WTC11 (cell line): Measurements from ENCODE around the gene SMARCD3. TPM values are rescaled to one million over a fixed set of nuclear protein-coding genes. Genes with fewer than 3 reads are reported as not detected.

Experiments
- ATAC-seq: fragments of 200-7000 bp; cut with Tn5 transposase; 2 replicates; pipeline ENCODE4 v1.10.0; 2021; ENCODE audit warnings: mild to moderate bottlenecking, moderate library complexity
- CTCF ChIA-PET: fragments of 300-600 bp; sonication (Branson Sonifier 250); formaldehyde crosslinking; loops from one replicate; lab custom pipeline; 2021; ENCODE audit warnings: antibody characterized with exemption; lab: Charles Lee
- POLR2A ChIA-PET: fragments of 350-600 bp; sonication (Branson Sonifier 250); formaldehyde crosslinking; loops from one replicate; lab custom pipeline; 2021; ENCODE audit warnings: antibody characterized with exemption; lab: Charles Lee
- DNase-seq: peaks from one replicate; pipeline ENCODE4 v3.0.0; 2021; ENCODE audit warnings: low spot score
- H3K27ac Mint-ChIP-seq: 2 replicates; pipeline ENCODE4 v1.8.0; 2021; ENCODE audit warnings: mixed read lengths
- H3K27me3 Mint-ChIP-seq: 2 replicates; pipeline ENCODE4 v1.8.0; 2021; ENCODE audit warnings: low read depth, mild to moderate bottlenecking, moderate library complexity, mixed read lengths
- H3K36me3 Mint-ChIP-seq: 2 replicates; pipeline ENCODE4 v1.8.0; 2021; ENCODE audit warnings: mixed read lengths
- H3K4me1 Mint-ChIP-seq: 2 replicates; pipeline ENCODE4 v1.8.0; 2022; ENCODE audit warnings: mixed read lengths
- H3K4me3 Mint-ChIP-seq: 2 replicates; pipeline ENCODE4 v1.8.0; 2021; ENCODE audit warnings: mild to moderate bottlenecking, moderate library complexity, mixed read lengths
- H3K9me3 Mint-ChIP-seq: 2 replicates; pipeline ENCODE4 v1.8.0; 2021; ENCODE audit warnings: mixed read lengths
- CREB1 ChIP-seq: sonication (generic); formaldehyde crosslinking; IDR thresholded peaks from 2 replicates; pipeline ENCODE4 v1.8.0; 2023; ENCODE audit warnings: mild to moderate bottlenecking, missing genetic modification reagents
- EMX1 ChIP-seq: fragments of 250-450 bp; sonication (Bioruptor Pico); IDR thresholded peaks from 2 replicates; pipeline ENCODE4 v1.8.0; 2021; ENCODE audit warnings: mild to moderate bottlenecking
- FOXK1 ChIP-seq: sonication (generic); formaldehyde crosslinking; IDR thresholded peaks from 2 replicates; pipeline ENCODE4 v1.8.0; 2022; ENCODE audit warnings: mild to moderate bottlenecking, moderate library complexity, missing genetic modification reagents
- FOXP4 ChIP-seq: sonication (generic); formaldehyde crosslinking; IDR thresholded peaks from 2 replicates; pipeline ENCODE4 v1.8.0; 2022; ENCODE audit warnings: mild to moderate bottlenecking, missing genetic modification reagents
- GRHL2 ChIP-seq: fragments of 250-450 bp; sonication (Bioruptor Pico); IDR thresholded peaks from 2 replicates; pipeline ENCODE4 v1.8.0; 2022; ENCODE audit warnings: mild to moderate bottlenecking, moderate library complexity; ENCODE audit not compliant: insufficient replicate concordance, severe bottlenecking
- IRF1 ChIP-seq: sonication (generic); formaldehyde crosslinking; IDR thresholded peaks from 2 replicates; pipeline ENCODE4 v1.8.0; 2023; ENCODE audit warnings: missing genetic modification reagents
- JAZF1 ChIP-seq: fragments of 250-450 bp; sonication (Bioruptor Pico); IDR thresholded peaks from 2 replicates; pipeline ENCODE4 v1.9.0; 2021; ENCODE audit warnings: moderate library complexity, mild to moderate bottlenecking, inconsistent platforms
- KAT7 ChIP-seq: sonication (generic); formaldehyde crosslinking; IDR thresholded peaks from 2 replicates; pipeline ENCODE4 v1.8.1; 2023; ENCODE audit warnings: missing genetic modification reagents, mild to moderate bottlenecking, borderline replicate concordance
- MAX ChIP-seq: sonication (generic); formaldehyde crosslinking; IDR thresholded peaks from 2 replicates; pipeline ENCODE4 v1.8.0; 2022; ENCODE audit warnings: mild to moderate bottlenecking, missing genetic modification reagents
- NFYB ChIP-seq: sonication (generic); formaldehyde crosslinking; conservative IDR thresholded peaks from 2 replicates; pipeline ENCODE4 v1.8.0; 2022; ENCODE audit warnings: low read depth, missing genetic modification reagents
- NR1H2 ChIP-seq: sonication (generic); formaldehyde crosslinking; IDR thresholded peaks from 2 replicates; pipeline ENCODE4 v1.9.0; 2021; ENCODE audit warnings: mild to moderate bottlenecking, moderate library complexity, missing genetic modification reagents
- SMAD3 ChIP-seq: sonication (generic); formaldehyde crosslinking; IDR thresholded peaks from 2 replicates; pipeline ENCODE4 v1.8.0; 2022; ENCODE audit warnings: missing genetic modification reagents, mild to moderate bottlenecking, borderline replicate concordance
- SOX15 ChIP-seq: fragments of 250-450 bp; sonication (Bioruptor Pico); IDR thresholded peaks from 2 replicates; pipeline ENCODE4 v1.9.0; 2021; ENCODE audit warnings: mild to moderate bottlenecking
- TEAD1 ChIP-seq: sonication (generic); formaldehyde crosslinking; IDR thresholded peaks from 2 replicates; pipeline ENCODE4 v1.8.0; 2022; ENCODE audit warnings: mild to moderate bottlenecking, missing genetic modification reagents
- TEAD4 ChIP-seq: sonication (generic); formaldehyde crosslinking; IDR thresholded peaks from 2 replicates; pipeline ENCODE4 v1.8.0; 2022; ENCODE audit warnings: mild to moderate bottlenecking, missing genetic modification reagents
- ZBTB21 ChIP-seq: sonication (generic); formaldehyde crosslinking; IDR thresholded peaks from 2 replicates; pipeline ENCODE4 v1.8.1; 2023; ENCODE audit warnings: mild to moderate bottlenecking, missing genetic modification reagents, borderline replicate concordance
- ZNF219 ChIP-seq: sonication (generic); formaldehyde crosslinking; IDR thresholded peaks from 2 replicates; pipeline ENCODE4 v1.8.0; 2023; ENCODE audit warnings: missing genetic modification reagents, mild to moderate bottlenecking, borderline replicate concordance
- total RNA-seq: library from RNA; stranded (reverse); gene quantifications from 3 replicates; pipeline ENCODE4 v1.2.3, GENCODE V29; 2021
- TF ChIP-seq, protein P1 (sequence below): sonication (generic); formaldehyde crosslinking; conservative IDR thresholded peaks from 2 replicates; pipeline ENCODE4 v1.8.1; 2022; ENCODE audit warnings: mild to moderate bottlenecking, missing genetic modification reagents
- TF ChIP-seq, protein P2 (sequence below): sonication (generic); formaldehyde crosslinking; IDR thresholded peaks from 2 replicates; pipeline ENCODE4 v1.8.1; 2023; ENCODE audit warnings: mild to moderate bottlenecking, missing genetic modification reagents, moderate library complexity
- TF ChIP-seq, protein P3 (sequence below): fragments of 250-450 bp; sonication (Bioruptor Pico); IDR thresholded peaks from 2 replicates; pipeline ENCODE4 v1.8.0; 2021; ENCODE audit warnings: mild to moderate bottlenecking
- TF ChIP-seq, protein P4 (sequence below): sonication (generic); formaldehyde crosslinking; IDR thresholded peaks from 2 replicates; pipeline ENCODE4 v1.8.1; 2023; ENCODE audit warnings: mild to moderate bottlenecking, missing genetic modification reagents

Gene SMARCD3
- total RNA-seq, 1 experiment from 2014 or later, result 5.9 TPM

GRCh38 chr7:151278949-151279348, 30.5 kb upstream of the SMARCD3 start:
- CTCF ChIA-PET, result interaction anchor here (2.4 kb wide), 1 partner anchor 35 kb away, joined by 16 read pairs; no protein-coding TSS in a partner anchor
- Mint-ChIP-seq H3K27ac (no peak overlapping the region), H3K36me3 (no peaks in the 10 kb centered on the region), H3K9me3 (no peaks in the 10 kb centered on the region), H3K27me3 (peaks cover 47% of the 10 kb centered on the region)
- POLR2A ChIA-PET, result no interaction called here
- DNase-seq (no peak), ATAC-seq (no peak)
- TF ChIP-seq SMAD3 (CRISPR knock-in tag), result no peak
- TF ChIP-seq TEAD1 (CRISPR knock-in tag), result no peak
- TF ChIP-seq, protein P1, sequence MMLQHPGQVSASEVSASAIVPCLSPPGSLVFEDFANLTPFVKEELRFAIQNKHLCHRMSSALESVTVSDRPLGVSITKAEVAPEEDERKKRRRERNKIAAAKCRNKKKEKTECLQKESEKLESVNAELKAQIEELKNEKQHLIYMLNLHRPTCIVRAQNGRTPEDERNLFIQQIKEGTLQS (CRISPR knock-in tag), result no peak
- no peak for TF ChIP-seq ZNF219 (CRISPR knock-in tag)
- TF ChIP-seq, protein P2, sequence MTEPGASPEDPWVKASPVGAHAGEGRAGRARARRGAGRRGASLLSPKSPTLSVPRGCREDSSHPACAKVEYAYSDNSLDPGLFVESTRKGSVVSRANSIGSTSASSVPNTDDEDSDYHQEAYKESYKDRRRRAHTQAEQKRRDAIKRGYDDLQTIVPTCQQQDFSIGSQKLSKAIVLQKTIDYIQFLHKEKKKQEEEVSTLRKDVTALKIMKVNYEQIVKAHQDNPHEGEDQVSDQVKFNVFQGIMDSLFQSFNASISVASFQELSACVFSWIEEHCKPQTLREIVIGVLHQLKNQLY (CRISPR knock-in tag), result no peak
- TF ChIP-seq, protein P3, sequence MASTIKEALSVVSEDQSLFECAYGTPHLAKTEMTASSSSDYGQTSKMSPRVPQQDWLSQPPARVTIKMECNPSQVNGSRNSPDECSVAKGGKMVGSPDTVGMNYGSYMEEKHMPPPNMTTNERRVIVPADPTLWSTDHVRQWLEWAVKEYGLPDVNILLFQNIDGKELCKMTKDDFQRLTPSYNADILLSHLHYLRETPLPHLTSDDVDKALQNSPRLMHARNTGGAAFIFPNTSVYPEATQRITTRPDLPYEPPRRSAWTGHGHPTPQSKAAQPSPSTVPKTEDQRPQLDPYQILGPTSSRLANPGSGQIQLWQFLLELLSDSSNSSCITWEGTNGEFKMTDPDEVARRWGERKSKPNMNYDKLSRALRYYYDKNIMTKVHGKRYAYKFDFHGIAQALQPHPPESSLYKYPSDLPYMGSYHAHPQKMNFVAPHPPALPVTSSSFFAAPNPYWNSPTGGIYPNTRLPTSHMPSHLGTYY (CRISPR knock-in tag), result no peak
- TF ChIP-seq, all 79 proteins: peak for 0
- Mint-ChIP-seq H3K4me1 (peaks cover 31% of the 10 kb centered on the region), H3K4me3 (no peak overlapping the region)

GRCh38 chr7:151277631-151278030, 29.1 kb upstream of the SMARCD3 start:
- Mint-ChIP-seq H3K4me3 (peak overlapping the region; percentile 58), H3K27me3 (peaks cover 44% of the 10 kb centered on the region), H3K9me3 (no peaks in the 10 kb centered on the region), H3K27ac (no peak overlapping the region), H3K4me1 (peaks cover 31% of the 10 kb centered on the region), H3K36me3 (no peaks in the 10 kb centered on the region)
- ChIA-PET POLR2A (interaction anchor here (1.4 kb wide), 1 partner anchor 25 kb away, joined by 7 read pairs; no protein-coding TSS in a partner anchor), CTCF (interaction anchor here (1.0 to 2.4 kb wide), 9 partner anchors 9 to 73 kb away, joined by 3 to 16 read pairs (median 4); no protein-coding TSS in a partner anchor)
- no peak for DNase-seq
- TF ChIP-seq ZBTB21 (CRISPR knock-in tag) (no peak), TEAD4 (CRISPR knock-in tag) (no peak), NFYB (CRISPR knock-in tag) (no peak), EMX1 (CRISPR knock-in tag) (no peak)
- ATAC-seq, result no peak; the same call in 1 of the 2 replicates

DNA sequence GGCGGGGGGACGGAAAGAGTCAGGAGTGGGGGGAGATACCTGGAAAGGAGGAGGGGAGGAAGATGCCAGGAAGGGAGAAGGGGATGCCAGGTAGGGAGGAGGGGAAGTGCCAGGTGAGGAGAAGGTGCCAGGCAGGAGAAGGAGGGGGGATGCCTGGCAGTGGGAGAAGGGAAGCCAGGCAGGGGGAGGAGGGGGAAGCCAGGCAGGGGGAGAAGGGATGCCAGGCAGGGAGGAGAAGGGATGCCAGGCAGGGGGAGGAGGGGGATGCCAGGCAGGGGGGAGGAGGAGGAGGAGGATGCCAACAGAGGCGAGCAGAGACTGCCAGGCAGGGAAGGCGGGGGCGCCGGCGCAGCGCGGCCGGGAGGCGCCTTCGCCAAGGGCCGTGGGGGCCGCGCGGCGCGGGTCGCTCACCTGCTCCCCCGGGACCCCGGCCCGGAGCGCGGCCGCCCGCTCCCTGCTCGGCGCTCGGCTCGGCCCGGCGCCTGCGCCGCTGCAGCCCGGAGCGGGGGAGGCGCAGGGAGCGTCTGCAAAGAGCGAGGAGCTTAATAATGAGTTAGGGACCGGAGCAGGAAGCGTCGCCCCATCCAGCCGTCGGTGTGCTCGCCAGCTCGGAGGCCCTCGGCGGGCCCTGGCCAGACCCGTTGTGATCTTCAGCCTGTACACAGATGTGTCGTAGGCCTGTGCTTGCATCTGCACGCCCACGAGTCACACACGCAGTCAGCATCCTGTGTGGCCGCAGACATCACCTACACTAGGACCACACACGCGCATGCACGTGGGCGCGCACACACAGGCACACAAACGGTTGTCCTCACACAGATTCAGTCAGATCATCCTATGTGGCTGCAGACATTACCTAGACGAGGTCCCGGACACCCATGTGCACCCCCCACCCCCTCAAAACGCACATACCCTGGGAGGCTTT, 28.4 kb upstream of the SMARCD3 start:
- Mint-ChIP-seq H3K4me1 (peaks cover 28% of the 10 kb centered on the region), H3K27me3 (peaks cover 44% of the 10 kb centered on the region), H3K4me3 (peak overlapping the region; percentile 58), H3K27ac (no peak overlapping the region), H3K9me3 (no peaks in the 10 kb centered on the region), H3K36me3 (no peaks in the 10 kb centered on the region)
- ChIA-PET POLR2A (interaction anchor here (1.4 kb wide), 1 partner anchor 24 kb away, joined by 7 read pairs; no protein-coding TSS in a partner anchor), CTCF (interaction anchor here (0.8 to 2.4 kb wide), 10 partner anchors 10 to 74 kb away, joined by 3 to 16 read pairs (median 4); no protein-coding TSS in a partner anchor)
- DNase-seq (peak; percentile 59), ATAC-seq (peak; percentile 80)
- TF ChIP-seq CREB1 (no peak), KAT7 (CRISPR knock-in tag) (0 out of 2 replicates have a peak, but pooled peaks have one; percentile 62), IRF1 (CRISPR knock-in tag) (0 out of 2 replicates have a peak, but pooled peaks have one; percentile 40), GRHL2 (CRISPR knock-in tag) (no peak), SOX15 (CRISPR knock-in tag) (no peak), EMX1 (CRISPR knock-in tag) (no peak), SMAD3 (CRISPR knock-in tag) (no peak), FOXP4 (no peak), JAZF1 (no peak), NR1H2 (no peak), MAX (CRISPR knock-in tag) (peak; percentile 83), FOXK1 (0 out of 2 replicates have a peak, but pooled peaks have one; percentile 24)
- TF ChIP-seq, protein P4, sequence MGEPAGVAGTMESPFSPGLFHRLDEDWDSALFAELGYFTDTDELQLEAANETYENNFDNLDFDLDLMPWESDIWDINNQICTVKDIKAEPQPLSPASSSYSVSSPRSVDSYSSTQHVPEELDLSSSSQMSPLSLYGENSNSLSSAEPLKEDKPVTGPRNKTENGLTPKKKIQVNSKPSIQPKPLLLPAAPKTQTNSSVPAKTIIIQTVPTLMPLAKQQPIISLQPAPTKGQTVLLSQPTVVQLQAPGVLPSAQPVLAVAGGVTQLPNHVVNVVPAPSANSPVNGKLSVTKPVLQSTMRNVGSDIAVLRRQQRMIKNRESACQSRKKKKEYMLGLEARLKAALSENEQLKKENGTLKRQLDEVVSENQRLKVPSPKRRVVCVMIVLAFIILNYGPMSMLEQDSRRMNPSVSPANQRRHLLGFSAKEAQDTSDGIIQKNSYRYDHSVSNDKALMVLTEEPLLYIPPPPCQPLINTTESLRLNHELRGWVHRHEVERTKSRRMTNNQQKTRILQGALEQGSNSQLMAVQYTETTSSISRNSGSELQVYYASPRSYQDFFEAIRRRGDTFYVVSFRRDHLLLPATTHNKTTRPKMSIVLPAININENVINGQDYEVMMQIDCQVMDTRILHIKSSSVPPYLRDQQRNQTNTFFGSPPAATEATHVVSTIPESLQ, result no peak
